ENCODE results near the gene PTPRD.

PTPRD gene

GRCh38 chr9:8514760-8515159 is 2098.0 kb downstream of the PTPRD start:
- Histone ChIP-seq H3K4me1 (ENCODE audit: control insufficient read depth, insufficient read depth, low read length) (no peaks in the 10 kb centered on the region), H3K27ac (ENCODE audit: extremely low read depth, low read depth, low read length) (no peak overlapping the region), H3K36me3 (ENCODE audit: control insufficient read depth in 2 of 2, insufficient read depth in 1 of 2, low read length in 2 of 2) (no peaks in the 10 kb centered on the region), H3K4me3 (ENCODE audit: low read depth, low read length) (no peak overlapping the region), H3K9me3 (ENCODE audit: control insufficient read depth, insufficient read depth, low read depth, low read length) (no peaks in the 10 kb centered on the region)
- ChIA-PET POLR2A (no interaction called here), CTCF (no interaction called here)
- TF ChIP-seq ZNF48 (tag by site-specific recombination; IDR thresholded peaks at IDR 0.05) (no peak), ZNF830 (tag by site-specific recombination; IDR thresholded peaks at IDR 0.05; ENCODE audit: low read depth) (no peak), ZNF626 (tag by site-specific recombination; IDR thresholded peaks at IDR 0.05) (no peak)

GRCh38 chr9:8508671-8509290 is 2104.0 kb downstream of the PTPRD start:
- 0 out of 2 replicates have a peak, but pooled peaks have one; percentile 13 for TF ChIP-seq ZSCAN4 (tag by site-specific recombination; IDR thresholded peaks at IDR 0.05)
- no peak for TF ChIP-seq ZNF324 (tag by site-specific recombination; IDR thresholded peaks at IDR 0.05)
- POLR2A ChIA-PET, result no interaction called here

GRCh38 chr9:8494571-8494970 is 2118.2 kb downstream of the PTPRD start:
- no peaks in the 10 kb centered on the region for H3K4me1 ChIP-seq (ENCODE audit: control insufficient read depth, insufficient read depth, low read length)
- H3K4me3 ChIP-seq (ENCODE audit: low read depth, low read length), result no peak overlapping the region
- no peak overlapping the region for H3K27ac ChIP-seq (ENCODE audit: extremely low read depth, low read depth, low read length)
- CTCF ChIA-PET, result no interaction called here
- POLR2A ChIA-PET, result no interaction called here
- TF ChIP-seq ZNF184 (tag by site-specific recombination; IDR thresholded peaks at IDR 0.05), result no peak
- no peak for TF ChIP-seq PRDM6 (tag by site-specific recombination; IDR thresholded peaks at IDR 0.05)
- TF ChIP-seq ZNF114 (tag by site-specific recombination; IDR thresholded peaks at IDR 0.05), result no peak
- no peak for TF ChIP-seq TSHZ1 (tag by site-specific recombination; IDR thresholded peaks at IDR 0.05; ENCODE audit: borderline replicate concordance)
- TF ChIP-seq ZNF48 (tag by site-specific recombination; IDR thresholded peaks at IDR 0.05), result no peak
- TF ChIP-seq PATZ1 (tag by site-specific recombination; IDR thresholded peaks at IDR 0.05), result no peak
- TF ChIP-seq HOXD13 (CRISPR knock-in tag; IDR thresholded peaks at IDR 0.05; ENCODE audit: borderline replicate concordance), result no peak
- TF ChIP-seq ZNF580 (tag by site-specific recombination; IDR thresholded peaks at IDR 0.05), result no peak
- no peaks in the 10 kb centered on the region for H3K36me3 ChIP-seq (ENCODE audit: control insufficient read depth in 2 of 2, insufficient read depth in 1 of 2, low read length in 2 of 2)
- no peaks in the 10 kb centered on the region for H3K9me3 ChIP-seq (ENCODE audit: control insufficient read depth, insufficient read depth, low read depth, low read length)

More at GRCh38 chr9:8508671-8509290, 2104.0 kb downstream of the PTPRD start:
- Histone ChIP-seq H3K36me3 (ENCODE audit: control insufficient read depth in 2 of 2, insufficient read depth in 1 of 2, low read length in 2 of 2) (no peaks in the 10 kb centered on the region), H3K9me3 (ENCODE audit: control insufficient read depth, insufficient read depth, low read depth, low read length) (no peaks in the 10 kb centered on the region), H3K4me3 (ENCODE audit: low read depth, low read length) (no peak overlapping the region), H3K27ac (ENCODE audit: extremely low read depth, low read depth, low read length) (no peak overlapping the region), H3K4me1 (ENCODE audit: control insufficient read depth, insufficient read depth, low read length) (no peaks in the 10 kb centered on the region)
- CTCF ChIA-PET, result interaction anchor here (1.2 kb wide), 1 partner anchor 387 kb away, joined by 4 read pairs; no protein-coding TSS in a partner anchor
